ENCODE results near the gene SORCS1.

Gene SORCS1

DNA sequence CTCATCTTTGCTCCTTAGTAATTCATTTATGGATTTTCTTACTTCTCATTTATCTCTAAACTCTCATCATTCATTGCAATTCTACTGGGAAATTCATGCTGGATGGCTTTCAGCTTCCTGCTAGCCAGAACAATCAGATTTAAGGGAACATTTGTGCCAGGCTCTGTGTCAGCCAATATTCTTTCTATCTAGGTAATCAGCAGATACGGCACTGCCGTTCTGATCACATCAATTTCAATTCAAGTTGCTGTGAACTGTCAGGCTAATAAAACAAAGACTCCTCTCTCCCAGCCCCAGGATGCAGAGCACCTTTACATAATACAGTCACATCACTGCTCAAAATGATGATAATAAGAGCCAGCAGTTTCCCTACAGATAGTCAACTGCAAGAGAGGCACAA, 468.3 kb downstream of the SORCS1 start:
- no peak for DNase-seq (ENCODE audit: extremely low read depth in 1 of 2, low read depth in 1 of 2)

DNA sequence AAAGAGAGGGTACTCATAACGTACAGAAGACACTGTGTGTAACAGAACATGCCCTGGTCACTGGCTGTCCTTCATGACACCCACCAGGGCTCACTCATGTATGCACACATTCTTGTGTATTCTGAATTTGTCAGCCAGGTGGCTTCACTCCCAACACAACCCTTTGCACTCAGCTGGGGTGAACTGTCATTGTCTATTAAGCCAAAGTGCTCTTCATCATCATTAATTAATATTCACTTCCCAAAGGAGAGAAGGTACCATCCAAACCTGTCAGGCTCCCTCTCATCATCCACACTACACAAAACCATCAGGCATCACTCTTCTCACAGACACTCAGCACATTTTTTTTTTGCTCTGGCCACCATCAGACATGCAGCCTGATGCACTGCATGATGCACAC, 469.8 kb downstream of the SORCS1 start:
- DNase-seq (ENCODE audit: extremely low read depth in 1 of 2, low read depth in 1 of 2) = no peak

DNA sequence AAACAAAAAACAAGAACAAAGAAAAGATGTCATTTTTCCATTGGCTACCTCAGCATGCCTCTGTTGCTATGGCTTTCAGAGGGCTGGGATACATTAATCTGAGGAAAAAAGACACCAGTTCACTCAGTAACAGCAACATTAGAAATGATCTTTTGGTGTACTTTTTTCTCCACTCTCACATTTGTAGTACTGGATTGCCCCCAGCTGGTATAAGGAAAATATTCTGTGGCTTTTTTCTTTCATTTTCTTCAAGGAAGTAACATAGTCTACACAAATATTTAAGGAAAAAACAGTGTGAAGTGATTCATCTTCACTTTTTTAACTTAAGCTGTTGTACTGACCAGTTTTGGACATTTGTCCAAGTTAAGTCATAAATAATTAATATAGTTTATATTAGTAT, 482.3 kb downstream of the SORCS1 start:
- DNase-seq (ENCODE audit: extremely low read depth in 1 of 2, low read depth in 1 of 2) = no peak

DNA sequence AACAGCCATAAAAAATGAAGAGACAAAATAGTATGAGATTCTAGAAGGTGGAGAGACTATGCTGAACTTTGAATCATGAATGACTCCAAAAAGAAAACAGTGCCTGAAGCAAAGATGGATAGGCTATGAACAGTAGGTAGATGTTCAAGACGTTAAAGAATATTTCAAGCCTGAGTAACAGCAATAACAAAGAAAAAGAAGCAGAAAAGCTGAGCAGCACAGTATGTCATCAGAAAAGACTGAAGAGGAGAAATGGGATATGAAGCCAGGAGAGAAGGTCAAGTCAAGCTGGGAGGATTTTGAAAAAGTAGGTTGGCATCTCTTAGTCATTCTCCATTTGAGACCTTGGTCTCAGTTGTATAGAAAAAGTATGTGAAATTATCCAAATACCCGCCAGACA, 484.4 kb downstream of the SORCS1 start:
- no peak for DNase-seq (ENCODE audit: extremely low read depth in 1 of 2, low read depth in 1 of 2)

DNA sequence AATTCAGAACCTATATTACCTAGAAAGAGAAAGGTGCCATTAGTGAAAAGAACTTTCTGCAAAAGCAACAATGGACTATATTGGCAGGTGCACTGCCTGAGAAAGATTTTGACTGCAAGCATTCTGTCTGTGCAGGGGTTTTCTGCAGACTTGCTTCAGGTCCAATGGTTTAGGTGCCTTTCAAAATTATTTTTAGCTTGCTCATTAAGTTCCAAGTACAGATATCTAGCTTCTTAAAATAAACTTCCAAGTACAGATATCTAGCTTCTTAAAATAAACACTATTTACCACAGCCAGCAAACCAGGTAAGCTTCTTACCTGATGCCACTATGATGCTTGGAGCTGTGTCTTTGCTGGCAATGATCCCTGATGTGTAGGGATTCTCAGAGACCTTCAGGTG, 485.2 kb downstream of the SORCS1 start:
- no peak for DNase-seq (ENCODE audit: extremely low read depth in 1 of 2, low read depth in 1 of 2)

DNA sequence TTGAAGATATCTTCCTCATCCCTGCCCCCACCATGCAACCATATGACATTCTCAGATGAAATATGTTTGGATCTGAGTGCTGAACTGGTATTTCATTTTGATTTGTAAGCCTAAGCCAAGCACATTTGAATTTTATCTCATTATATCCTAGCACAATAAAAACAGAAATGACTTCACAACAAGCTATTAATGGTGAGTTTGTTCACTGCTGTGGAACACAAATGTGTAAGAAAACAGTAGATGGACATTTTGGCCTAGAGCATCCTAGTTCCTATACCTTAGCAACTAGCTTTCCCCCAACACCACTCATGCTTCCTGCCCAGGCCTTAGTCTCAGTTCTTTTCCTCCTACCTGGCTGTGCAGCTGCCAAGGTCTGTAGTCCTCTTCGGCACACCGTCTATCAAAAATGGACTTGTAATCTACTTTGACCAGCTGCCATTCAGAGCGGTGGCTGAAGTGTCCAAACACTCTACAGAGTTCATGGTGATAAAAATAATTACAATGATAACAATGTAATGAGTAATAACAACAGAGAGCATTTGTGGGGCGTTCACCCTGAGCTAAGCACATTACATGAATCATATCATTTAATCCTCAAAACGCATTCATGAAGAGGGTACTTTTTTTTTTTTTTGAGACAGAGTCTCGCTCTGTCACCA, 491.9 kb downstream of the SORCS1 start:
- no peak for DNase-seq (ENCODE audit: extremely low read depth in 1 of 2, low read depth in 1 of 2)

DNA sequence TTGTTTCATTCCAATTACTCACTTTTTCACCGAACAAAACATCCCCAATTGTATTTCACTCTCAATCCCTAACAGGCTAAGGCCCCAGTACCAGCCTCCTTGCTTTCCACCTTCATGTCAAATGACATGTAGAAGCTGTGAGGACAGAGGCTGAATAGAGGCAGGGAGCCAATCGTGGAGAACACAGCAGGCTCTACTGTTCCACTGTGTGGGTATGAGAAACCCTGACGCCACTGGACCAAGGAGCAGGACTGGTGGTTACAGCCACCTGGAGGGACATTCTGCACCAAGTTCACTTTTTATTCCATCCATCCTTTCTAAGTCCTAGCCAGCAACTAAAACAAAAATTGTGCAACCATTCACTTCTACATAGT, 502.8 kb downstream of the SORCS1 start:
- DNase-seq (ENCODE audit: extremely low read depth in 1 of 2, low read depth in 1 of 2) = no peak

DNA sequence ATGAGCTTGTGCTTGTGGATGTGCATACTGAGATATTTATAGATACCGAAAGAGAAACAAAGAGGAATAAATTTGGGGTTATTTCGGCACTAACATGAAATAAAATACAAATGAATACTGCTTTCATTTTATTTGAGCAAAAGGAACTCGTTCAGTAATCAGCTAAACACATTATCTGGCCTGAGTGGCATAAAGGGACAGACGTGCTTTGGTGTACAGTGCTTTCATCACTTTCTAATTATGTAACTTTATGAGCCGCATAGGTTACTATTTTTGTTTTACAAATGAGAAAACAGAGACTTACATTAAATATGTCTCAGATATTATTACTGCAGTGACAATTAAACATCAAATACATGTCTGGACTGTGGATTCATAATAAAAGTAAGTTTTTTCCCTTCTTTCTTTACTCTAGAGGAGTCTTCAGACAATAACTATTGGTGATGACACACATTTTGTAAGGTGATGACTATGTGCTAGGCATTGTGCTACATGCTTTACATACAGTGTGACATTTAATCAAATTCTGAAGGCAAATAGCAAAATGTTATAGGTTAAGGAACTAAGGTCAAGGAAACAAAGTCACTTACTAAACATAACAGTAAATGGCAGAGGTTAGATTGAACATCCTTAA, 503.3 kb downstream of the SORCS1 start:
- no peak for DNase-seq (ENCODE audit: extremely low read depth in 1 of 2, low read depth in 1 of 2)

DNA sequence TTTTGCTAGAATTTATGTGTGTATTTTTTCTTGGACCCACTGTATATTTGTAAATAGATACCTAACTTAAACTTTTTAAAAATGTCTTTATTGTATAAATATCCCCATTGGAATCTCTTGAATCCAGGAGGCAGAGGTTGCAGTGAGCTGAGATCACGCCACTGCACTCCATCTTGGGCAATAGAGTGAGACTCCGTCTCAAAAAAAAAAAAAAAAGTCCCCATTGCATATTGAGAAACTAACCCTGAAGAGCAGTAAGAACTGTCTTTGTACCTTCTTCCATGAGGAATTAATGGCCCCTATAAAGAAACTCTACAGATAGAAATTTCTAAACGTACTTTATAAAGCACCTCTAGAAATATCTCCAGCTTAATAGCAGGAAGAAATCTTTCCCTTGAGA, 504.0 kb downstream of the SORCS1 start:
- no peak for DNase-seq (ENCODE audit: extremely low read depth in 1 of 2, low read depth in 1 of 2)

DNA sequence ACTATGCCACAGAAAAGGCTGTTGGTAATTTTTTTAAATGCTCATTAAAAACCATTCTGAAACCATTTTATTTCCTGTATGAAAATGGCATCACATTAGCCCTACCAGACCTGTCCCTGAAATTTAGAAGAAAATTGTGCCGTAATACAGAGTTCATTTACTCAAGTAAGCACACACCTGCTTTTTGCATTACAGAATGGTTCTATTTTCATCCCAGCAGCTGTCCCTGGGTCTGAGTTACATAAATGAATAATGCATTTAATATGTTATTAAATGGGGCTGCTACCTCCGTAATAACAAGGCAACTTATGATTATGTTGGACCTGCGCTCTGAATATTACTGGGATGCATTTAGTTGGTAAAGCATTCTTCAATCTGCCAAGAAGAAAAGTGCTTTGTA, 508.9 kb downstream of the SORCS1 start:
- DNase-seq (ENCODE audit: extremely low read depth in 1 of 2, low read depth in 1 of 2) = no peak

DNA sequence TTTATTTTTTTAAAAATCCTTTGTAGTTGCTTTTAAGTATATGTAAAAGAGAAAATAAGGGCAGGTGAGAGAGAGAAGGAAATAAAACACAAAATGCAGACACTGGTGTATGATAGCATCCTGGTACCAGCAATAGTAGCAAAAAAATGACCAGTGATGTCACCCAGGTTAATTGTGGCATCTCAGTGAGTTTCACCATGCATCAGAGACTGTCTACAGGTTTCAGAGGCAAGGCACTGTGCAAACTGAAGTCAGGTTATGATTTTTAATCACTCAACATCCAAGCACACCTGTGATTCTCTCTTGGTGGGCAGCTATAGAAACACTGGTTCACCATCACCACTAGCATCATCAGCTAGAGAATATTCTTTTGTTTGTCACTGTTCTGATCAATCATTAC, 509.3 kb downstream of the SORCS1 start:
- DNase-seq (ENCODE audit: extremely low read depth in 1 of 2, low read depth in 1 of 2) = no peak

DNA sequence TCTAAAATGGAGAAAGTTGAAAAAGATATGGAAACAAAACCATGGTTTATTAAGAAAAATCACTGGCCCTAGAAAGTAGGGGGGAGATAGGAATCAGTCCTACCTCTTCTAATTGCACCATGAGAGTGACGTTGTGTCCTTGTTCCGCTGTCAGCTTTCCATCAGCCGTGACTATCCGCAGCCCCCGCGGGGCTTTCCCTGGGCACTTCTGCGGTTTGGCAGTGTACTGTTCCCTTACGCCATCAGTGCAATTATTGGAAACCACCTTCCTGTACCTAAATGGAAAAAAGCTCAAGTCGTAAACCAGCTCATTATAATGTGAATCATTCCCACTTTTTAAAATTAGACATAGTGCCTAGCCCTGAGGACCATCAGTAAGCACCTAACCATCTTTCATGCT, 512.2 kb downstream of the SORCS1 start:
- DNase-seq (ENCODE audit: extremely low read depth in 1 of 2, low read depth in 1 of 2) = no peak

DNA sequence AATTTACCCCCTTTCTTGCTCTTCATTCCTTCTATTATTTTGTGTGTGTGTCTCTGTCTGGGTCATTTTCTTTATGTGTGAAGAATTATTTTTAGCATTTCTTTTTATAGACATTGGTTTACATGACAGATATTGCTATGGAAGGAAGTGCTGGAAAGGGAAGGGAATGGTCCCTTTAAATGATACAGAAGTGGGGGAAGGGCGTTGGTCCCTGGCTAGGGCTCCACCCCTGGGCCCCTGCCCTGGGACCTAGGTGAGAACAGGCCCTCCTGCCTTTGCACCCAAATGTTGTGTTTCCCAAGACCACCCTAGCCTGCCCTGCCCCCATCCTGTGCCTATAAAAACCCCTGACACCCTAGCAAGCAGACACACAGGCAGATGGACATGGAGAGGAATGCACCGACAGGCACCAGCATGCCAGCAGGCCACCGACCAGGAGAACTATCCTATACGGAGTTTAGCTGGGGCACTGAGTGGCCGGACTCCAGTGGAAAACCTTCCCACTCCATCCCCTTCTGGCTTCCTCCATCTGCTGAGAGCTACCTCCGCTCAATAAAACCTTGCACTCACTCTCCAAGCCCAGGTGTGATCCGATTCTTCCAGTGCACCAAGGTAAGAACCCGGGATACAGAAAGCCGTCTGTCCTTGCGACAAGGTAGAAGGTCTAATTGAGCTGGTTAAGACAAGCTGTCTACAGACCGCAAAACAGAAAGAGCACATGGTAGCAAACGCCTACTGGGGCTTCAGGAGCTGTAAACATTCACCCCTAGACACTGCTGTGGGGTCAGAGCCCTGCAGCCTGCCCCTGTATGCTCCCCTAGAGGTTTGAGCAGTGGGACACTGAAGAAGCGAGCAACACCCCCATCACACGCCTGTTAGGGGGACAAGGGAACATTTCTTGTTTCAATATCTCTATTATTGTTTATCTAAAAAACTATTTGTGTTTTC, 515.7 kb downstream of the SORCS1 start:
- DNase-seq (ENCODE audit: extremely low read depth in 1 of 2, low read depth in 1 of 2) = no peak

DNA sequence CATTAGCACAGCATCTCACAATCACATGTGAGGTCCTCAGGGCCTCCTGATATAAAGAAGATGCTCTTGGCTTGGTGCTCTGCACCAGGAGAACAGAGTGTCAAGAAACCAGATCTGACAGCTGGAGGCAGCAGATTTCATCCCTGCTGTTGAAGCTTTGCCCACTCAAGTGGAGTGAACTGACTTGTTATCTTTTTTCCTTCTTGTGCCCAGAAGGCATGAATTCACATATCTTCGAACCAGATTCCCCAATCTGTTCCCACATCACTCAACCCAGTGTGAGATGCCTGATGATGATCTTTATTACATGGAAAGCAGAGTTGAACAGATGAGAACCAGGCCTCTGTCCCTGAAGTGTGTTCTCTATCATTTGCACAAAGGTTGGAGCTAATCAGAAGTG, 521.0 kb downstream of the SORCS1 start:
- DNase-seq (ENCODE audit: extremely low read depth in 1 of 2, low read depth in 1 of 2) = no peak

DNA sequence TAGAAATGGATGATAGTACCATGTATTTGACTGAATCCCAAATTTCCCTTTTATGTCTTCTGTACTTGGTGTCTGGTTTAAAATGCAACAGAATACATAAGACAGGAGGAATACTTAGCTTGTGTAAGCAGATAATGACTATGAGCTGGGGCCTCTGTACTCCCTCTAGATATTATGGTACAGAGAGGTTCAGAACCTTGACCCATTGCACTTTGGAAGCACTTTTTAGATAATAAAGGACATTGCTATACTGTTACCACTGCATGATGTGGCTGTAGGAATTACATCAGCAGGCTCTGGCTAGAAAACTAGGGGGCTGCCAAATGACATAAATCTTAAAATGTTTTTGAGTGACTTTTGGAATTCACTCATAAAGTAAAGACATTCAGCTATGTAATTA, 526.6 kb downstream of the SORCS1 start:
- no peak for DNase-seq (ENCODE audit: extremely low read depth in 1 of 2, low read depth in 1 of 2)

DNA sequence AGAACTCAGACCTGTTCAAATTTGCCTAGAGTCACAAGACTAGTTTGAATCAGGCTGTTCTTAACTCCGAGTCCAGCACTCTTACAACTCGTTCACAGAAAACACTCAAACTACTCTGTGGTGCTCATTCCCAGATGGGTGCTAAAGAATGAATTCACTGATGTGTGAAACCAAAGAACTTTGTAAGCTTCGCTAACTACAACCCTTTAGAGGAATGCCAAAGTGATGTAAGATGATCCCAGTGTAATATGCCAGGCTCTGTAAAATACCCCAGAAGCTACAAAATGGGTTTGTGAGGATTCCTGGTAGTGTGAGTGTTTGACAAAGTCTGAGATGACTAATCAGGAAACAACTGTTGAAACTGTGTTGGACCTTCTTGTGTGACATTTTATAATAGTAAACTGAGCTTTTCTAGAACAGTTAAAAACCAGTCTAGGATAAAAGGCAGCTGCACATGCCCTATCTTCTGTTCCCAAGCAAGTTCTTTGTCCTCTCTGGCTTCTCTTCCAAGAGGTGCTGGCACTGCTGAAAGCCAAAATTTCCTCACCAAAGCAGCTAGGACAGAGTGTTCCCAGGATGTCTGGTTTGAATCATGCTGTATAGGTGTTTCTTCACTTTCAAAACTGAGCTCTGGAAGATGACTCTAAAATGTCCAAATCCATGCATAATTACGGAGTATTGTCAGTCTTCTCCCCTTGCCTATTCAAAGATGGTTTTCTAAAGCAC, 527.6 kb downstream of the SORCS1 start:
- no peak for DNase-seq (ENCODE audit: extremely low read depth in 1 of 2, low read depth in 1 of 2)

DNA sequence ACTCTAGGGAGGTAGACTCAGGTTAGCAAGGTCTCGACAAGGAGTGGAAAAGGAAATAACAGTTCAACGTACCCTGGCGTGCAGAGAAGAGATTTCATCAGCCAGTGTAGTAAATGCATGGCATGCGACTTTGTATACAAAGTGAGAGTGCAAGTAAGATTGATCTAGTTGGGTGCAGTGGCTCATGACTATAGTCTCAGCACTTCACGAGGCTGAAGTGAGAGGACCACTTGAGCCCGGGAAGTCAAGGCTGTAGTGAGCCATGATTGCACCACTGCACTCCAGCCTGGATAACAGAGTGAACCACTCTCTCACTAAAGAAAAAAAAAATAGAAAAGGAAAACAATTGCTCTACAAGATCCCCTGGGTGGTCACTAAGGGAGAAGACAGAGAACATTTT, 528.6 kb downstream of the SORCS1 start:
- DNase-seq (ENCODE audit: extremely low read depth in 1 of 2, low read depth in 1 of 2) = no peak

DNA sequence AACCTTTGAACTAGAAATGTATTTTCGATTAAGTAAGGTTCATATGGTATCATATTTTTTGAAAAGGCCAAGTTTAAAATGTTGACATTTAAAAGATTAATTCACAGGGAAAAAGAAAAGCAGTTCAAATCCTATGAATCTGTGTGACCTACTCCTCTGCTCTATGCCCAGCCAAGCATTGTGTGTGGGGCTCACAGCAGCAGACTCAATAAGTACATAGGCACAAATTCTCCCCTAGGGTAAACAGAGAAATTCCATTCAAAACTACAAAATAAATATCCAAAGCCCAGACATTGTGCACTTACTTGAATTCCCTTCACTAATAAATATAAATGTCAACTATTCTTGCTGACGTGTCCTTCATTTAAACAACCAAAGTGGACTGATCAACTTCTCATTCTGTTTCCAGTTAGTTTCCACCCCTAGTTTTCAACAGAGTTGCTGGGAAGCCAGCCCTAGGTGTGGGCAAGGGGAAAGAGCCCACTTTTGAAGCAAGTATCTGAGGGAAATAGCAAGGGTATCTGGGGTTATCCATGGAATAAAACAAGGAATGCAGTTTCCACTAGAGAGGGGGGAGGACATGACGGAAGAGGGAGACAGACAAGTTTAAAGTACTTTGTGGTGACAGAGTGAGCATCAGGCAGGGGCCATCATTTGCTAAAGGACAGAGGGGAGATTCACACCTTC, 533.3 kb downstream of the SORCS1 start:
- DNase-seq (ENCODE audit: extremely low read depth in 1 of 2, low read depth in 1 of 2) = no peak

DNA sequence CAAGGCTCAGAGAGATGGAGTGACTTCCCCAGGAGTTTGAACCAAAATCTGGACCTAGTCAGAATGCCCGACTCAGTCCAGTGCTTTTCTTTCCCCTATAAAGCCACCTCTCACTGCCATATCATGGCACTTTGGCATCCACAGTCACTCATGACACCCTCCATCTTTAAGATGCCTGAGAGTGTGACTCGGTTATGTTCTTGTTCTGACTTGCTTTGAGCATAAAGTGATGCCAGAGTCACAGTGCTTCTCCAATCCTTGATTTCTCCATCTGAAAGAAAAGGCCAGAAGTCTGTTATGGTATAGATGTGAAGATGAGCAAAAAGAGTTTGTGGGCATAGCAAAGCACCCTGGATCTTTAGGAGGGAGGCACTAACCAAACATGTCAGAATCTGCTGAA, 538.1 kb downstream of the SORCS1 start:
- no peak for DNase-seq (ENCODE audit: extremely low read depth in 1 of 2, low read depth in 1 of 2)

DNA sequence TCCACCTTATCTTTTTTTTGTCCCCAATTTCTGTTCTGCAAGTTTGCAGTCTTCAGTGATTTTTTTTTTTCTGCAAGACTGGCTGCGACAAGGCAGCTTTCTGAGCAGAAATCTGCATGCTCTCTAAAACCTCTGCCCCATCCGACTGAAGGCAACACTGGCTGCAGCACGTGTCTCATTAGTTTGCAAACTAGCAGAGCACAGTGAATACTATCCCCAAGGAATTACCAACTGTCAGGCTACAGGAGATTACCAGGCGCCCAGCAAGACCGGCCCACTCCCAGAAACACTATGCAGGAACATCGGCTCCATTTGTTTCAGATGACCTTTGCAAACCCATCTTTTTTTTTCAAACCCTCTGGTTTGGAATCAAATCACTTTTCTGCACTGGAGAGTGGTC, 538.8 kb downstream of the SORCS1 start:
- no peak for DNase-seq (ENCODE audit: extremely low read depth in 1 of 2, low read depth in 1 of 2)

DNA sequence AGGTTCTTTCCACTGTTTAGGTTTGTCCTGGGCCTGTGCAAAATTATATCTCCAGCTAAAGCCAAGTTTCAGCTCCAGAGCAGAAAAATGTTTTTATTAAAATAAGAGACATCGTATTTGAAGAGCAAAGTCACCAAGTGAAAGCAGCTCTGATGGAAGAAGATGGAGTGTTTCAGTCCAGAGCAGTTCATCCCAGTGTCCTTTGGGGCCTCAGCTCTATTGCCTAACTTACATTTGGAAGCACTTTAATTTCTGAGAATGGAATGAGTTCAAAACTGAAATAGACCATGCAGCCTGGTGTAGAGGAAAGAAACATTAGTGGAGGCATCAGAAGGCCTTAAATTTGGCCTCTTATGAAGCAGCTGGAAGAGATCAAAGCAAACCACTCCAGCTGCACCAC, 545.2 kb downstream of the SORCS1 start:
- DNase-seq (ENCODE audit: extremely low read depth in 1 of 2, low read depth in 1 of 2) = no peak

Measured in stimulated activated CD8-positive, alpha-beta memory T cell treated with anti-CD3 and anti-CD28 coated beads, Interleukin-7, amount 100 ng/mL, for 48 hours (primary cell).